Cardiac fibroblast (primary cell): ENCODE results near the gene KEL.

Experiments used
- DNase-seq, 2 donors: peaks; one replicate each; pipeline versions ENCODE4 v3.0.0 to v3.0.0-alpha.2; 2010; ENCODE audit warnings: low read depth in 2 of 2
- H3K4me3 ChIP-seq, 2 donors: replicated peaks in 1 of 2; 1 replicate in 1 of 2; 2 replicates in 1 of 2; pipeline ENCODE4 v1.5.1; 2011; ENCODE audit warnings: low read depth in 2 of 2, low read length in 2 of 2, mild to moderate bottlenecking in 2 of 2, moderate library complexity in 1 of 2
- CTCF ChIP-seq: IDR thresholded peaks from one replicate; pipeline ENCODE4 v1.5.1; 2011; ENCODE audit warnings: low read depth, mild to moderate bottlenecking, low read length, inconsistent platforms

The KEL gene

DNA sequence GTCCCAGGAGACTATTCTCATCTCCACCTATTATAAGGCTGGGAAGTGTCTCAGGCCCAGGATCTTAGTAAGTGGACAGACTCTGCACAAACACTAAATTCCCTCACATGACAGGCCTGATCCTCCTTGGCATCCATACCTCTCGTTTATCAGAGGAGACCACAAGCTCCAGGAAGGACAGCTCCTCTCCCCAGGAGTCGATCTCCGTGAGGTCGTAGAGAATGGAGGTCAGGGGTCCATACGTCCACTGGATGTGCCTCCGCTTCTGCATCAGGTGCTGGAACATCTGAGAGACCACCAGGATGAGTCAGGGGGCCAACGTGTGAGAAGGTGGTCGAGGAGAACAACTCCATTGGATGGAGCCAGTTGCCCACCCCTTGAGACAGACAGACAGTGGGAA is 34.2 kb downstream of the KEL start:
- no peak overlapping the region for H3K4me3 ChIP-seq
- no peak for TF ChIP-seq CTCF
- no peak for DNase-seq

- DNase-seq: no peak
- no peak overlapping the region for H3K4me3 ChIP-seq
- TF ChIP-seq CTCF: no peak
Observed at GRCh38 chr7:142927085-142927745, 34.9 kb downstream of the KEL start.

GRCh38 chr7:142925413-142925812 is 36.8 kb downstream of the KEL start:
- no peak for DNase-seq
- TF ChIP-seq CTCF: peak; percentile 1
- no peak overlapping the region for H3K4me3 ChIP-seq

DNA sequence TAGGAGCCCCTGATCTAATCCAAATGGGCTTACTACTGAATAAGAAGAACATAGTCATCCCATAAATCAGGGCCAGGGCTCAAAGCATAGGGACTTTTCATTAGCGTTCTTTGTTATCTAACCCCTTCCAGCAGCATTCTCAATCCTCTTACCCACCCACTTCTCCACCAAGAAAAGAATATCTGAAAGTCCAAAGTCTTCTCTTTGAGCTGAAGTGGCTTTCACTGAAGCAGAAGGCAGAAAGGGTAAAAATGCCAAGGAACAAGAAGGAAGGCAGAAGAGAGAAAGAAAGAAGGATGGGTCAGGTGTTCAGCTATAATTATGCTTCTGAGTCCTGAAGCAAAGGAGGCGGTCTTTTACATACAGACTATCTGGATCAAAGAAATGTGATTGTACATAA is 38.8 kb downstream of the KEL start:
- TF ChIP-seq CTCF: no peak
- no peak overlapping the region for H3K4me3 ChIP-seq
- no peak for DNase-seq

- TF ChIP-seq CTCF: no peak
- no peak for DNase-seq
Observed at GRCh38 chr7:142919656-142920055, 42.5 kb downstream of the KEL start.

DNA sequence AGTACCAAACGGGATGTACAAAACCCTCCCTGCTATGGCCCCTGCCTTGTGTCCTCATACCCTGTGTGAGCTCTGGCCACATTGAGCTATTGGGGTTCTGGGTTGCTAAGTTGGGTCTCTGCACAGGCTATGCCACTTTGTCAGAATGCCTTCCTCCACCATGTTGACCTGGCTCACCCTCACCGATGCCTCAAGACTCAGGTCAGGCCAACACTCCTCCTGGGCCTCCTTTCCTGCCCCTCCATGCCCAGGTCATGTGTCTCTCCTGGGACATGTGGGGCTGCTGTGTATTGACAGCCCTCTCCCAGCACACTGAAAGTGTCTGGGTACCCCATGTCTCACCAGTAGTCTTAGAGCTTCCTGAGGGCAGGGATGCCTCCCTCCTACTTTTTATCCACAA is 43.3 kb downstream of the KEL start:
- no peak for TF ChIP-seq CTCF
- no peak for DNase-seq
- H3K4me3 ChIP-seq: no peak overlapping the region

More at GRCh38 chr7:142919656-142920055, 42.5 kb downstream of the KEL start:
- H3K4me3 ChIP-seq: no peak overlapping the region

- no peak overlapping the region for H3K4me3 ChIP-seq
- TF ChIP-seq CTCF: no peak
- DNase-seq: no peak
Observed at GRCh38 chr7:142917447-142917846, 44.7 kb downstream of the KEL start.
